Measurements from ENCODE around the gene CACNA1C. TPM values are rescaled to one million over a fixed set of nuclear protein-coding genes. Genes with fewer than 3 reads are reported as not detected.
A peak's percentile ranks its signal among the peaks of the same experiment; 100 is the strongest.

The CACNA1C gene
- polyA plus RNA-seq (ENCODE audit: insufficient read length): 11.4 TPM
- long read RNA-seq, donor 1: 0 reads
- long read RNA-seq, donor 2: 0 reads
- long read RNA-seq, donor 3: 0 reads
- long read RNA-seq, donor 4: 0 reads
- long read RNA-seq, donor 5, partial matches to known transcripts: 43 of 43 reads
- long read RNA-seq, donor 5, other reads (novel, unspliced or antisense): 0 of 43 reads
- long read RNA-seq, donor 6: 0 reads
- long read RNA-seq, donor 7: 0 reads
- long read RNA-seq, donor 8: 0 reads

DNA sequence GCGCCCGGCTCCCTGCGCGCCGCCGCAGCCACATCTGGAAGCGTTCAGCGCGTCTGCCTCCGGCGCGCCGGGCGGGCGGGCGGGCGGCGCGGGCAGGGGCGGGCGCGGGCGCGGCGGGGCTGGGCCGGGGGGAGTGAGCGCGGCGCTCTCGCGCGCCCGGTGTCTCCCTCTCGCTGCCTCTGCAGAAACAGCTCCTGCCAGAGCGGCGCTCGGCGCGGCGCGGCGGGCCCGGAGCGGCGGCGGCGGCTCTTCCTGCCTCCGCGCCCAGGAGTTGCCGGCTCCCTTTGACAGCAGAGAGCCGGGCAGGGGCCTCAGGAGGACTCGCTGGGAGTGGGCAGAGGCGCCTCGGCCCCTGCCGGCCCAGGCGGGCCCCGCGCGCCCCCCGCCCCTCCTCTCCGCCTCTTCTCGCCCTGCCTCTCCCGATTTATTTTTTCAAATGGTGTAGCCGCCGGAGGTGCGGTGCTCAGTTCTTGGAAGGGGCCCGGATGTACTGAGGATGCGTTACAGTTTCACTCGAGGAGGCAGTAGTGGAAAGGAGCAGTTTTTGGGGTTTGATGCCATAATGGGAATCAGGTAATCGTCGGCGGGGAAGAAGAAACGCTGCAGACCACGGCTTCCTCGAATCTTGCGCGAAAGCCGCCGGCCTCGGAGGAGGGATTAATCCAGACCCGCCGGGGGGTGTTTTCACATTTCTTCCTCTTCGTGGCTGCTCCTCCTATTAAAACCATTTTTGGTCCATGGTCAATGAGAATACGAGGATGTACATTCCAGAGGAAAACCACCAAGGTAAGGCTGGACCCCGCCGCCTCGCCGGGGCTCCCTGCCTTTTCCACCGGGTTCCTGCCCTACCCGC, at the start of gene CACNA1C:
Gene CACNA1C, plus strand, starts transcription at position 162 of the 853 bp plus-strand sequence. Its CDS starts 576 bp downstream, at position 738.
- peak; percentile 65 for DNase-seq

- no peak for DNase-seq
Observed at GRCh38 chr12:2003676-2004112, 49.1 kb upstream of the CACNA1C start.

DNA sequence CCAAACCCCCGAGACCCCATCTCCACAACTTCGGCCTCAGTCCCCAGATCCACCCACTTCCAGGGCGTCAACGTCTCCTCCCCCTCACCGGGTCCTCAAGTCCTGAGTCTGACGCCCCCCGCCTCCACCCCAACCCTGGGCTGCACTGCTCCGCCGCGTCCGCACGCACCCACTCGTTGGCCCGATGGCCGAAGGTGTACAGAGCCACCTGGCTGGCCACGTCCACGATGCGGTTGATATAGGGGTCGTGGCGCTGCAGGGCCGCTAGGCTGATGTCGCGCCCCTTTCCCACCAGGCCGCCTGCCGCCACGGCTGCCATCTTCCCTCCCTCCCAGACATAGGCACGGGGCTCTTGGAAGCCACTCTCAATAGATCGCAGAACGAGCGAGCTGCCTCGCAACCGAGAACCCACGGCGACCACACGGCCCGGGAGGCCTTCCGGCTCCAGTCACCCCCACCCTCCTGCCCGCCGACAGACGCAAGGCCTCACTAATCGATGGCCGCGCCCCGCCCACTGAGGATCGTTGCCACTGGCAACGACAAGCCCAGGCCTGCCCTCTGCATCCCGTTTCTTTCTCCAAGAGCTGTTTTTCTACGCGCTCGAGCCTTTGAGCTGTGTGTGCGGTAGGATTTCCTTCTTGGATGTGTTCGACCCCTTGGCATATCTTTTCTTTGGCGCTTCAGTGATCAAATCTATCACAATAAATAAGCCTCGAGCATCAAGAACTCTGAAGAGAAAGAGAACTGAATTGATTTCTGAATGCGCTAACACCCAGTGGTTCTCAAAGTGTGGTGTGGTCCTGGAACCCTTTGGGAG, 48.5 kb upstream of the CACNA1C start, which contains the start of gene DCP1B:
Gene DCP1B, minus strand, starts transcription at position 345 of the 817 bp plus-strand sequence. Its CDS starts 26 bp downstream, at position 319.
- peak; percentile 96 for DNase-seq

DNA sequence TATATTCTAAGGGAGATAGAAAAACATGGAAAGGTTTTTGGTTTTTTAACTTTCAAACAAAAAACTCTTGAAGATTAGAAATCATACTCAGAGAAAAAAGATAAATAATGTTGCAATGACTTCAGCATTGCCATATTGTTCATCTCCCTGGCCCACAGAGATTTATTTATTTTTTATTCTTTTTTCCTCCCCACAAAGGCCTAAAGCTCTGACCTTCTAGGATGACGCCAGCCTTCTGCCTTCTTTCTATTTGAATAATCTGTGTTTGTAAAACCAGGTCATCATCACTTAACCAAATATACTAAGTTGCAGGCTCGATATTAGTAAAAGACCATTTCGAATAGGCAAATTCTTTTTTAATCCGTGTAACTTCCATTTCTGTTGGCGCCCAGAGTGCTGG, 44.1 kb upstream of the CACNA1C start:
- DNase-seq: no peak

DNA sequence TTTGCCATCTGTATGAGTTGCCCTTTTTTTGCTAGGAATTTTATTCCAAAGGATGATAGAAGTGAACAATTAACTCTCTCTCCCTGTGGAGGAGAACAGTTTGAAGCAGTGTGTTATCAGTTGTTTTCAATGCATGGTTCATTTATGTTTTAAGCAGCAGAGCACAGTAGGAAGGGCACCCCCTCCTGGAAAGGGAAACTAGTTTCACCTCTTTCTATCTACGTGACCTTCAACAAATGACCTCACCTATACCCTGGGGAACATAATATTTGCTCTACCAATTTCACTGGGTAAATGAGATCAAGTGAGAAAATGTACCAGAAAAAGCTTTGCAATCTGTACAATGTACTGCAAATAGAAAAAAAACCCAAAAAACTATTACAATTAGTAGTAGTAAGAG, 43.2 kb upstream of the CACNA1C start:
- no peak for DNase-seq

DNA sequence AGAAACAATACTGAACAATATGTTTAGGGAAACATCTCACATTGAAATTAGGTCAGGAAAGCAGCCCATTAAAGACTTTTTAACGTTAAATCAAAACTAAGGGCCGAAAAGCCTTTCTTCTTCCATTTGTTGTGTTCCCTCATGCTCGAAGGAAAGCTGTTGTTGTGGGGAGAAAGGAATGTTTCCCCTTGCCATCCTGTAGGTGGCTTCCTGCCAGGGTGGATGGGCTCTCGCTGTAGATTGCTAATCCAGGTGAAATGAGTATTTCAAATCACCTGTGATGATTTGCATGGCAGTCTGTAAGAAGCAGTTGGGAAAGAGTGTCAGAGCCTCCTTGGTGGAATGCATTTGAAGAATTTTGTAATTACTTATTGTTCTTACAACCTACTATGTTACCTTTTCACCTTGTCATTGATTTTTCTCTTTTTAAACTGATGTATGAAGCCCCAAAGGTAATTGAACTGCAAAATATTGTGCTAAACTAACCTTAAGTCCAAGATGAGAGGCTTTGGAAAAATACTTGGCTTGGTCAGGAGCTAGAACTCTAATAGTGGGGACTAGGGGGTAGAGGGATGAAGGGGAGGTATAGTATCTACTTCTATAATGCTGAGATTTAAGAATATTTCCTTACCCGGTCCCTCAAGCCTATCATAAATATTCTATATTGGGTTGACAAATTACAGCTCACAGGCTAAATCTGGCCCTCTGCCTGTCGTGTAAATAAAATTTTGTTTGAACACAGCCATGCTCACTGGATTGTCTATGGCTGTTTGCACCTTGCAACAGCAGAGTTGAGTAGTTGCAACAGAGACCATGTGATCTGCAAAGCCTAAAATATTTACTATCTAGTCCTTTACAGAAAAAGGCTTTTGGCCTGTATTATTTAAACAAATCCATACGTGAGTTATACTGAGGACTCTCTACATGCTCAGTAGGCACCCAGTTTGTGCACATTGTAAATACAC, 40.9 kb upstream of the CACNA1C start:
- DNase-seq: no peak

DNA sequence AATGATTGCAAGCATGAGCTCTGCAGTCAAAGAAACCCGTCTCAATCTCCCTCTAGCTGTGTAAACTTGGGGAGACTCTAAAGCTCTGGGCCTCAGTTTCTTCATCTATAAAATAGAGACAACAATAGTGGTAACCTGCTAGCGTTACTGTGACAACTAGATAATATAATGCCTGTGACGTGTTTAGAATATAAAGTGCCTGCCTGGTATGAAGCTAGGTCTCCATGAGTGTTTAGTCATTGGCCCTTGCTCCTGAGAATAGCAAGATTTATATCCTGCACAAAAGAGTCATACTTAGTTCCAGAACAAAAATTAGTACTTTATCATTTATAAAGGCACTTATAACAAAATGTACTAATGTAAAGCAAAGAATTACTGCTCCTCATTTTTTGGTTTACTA, 39.7 kb upstream of the CACNA1C start:
- no peak for DNase-seq

GRCh38 chr12:2013527-2014223, 39.1 kb upstream of the CACNA1C start:
- peak; percentile 46 for DNase-seq

DNA sequence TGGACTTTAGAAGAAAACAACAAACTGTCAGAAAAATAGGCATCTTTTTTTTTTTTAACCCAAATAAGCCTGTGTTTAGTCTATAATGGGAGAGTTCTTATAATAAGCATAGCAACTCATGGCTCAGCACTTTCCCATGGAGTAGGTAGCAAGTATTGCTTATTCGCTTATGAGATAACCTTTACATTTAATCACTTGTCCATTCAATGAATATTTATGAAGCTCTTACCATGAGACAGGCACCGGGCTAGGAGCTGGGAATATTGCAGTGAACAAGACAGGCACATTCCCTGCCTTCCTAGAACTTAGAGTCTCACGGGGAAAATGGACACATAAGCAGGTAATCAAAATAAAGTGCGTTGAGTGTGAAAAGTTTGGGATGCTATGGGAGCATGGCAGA, 38.6 kb upstream of the CACNA1C start:
- DNase-seq: no peak

DNA sequence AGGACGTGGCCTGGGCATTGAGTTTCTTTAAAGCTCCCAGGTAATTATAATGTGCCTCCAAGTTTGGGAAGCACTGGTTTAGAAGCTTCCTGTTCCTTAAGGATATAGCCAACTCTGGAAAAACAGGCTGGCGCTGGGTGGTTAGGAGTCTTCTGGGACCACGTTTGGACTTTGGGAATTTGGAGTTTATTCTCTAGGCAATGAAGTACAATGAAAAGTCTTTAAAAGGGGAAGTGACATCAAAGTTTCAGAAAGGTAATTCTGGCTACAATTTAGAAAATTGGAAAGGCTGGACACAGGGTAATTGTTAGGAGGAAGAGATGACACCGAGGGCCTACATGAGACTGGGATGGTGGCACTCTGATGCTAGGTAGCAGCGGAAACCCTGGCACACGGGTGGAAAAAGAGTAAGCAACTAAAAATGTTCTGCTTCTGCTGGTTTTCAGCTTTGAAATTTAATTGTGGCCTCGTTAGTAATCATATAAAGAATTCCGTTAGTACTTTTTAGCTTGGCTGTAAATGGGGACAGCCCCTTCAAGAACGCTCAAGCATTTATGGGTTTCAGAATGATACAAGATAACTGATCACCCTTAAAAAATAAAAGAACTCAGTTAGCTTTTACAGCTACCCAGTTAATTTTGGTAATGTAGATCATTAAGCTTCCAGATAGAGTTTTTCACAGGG, 35.8 kb upstream of the CACNA1C start:
- DNase-seq: no peak

DNA sequence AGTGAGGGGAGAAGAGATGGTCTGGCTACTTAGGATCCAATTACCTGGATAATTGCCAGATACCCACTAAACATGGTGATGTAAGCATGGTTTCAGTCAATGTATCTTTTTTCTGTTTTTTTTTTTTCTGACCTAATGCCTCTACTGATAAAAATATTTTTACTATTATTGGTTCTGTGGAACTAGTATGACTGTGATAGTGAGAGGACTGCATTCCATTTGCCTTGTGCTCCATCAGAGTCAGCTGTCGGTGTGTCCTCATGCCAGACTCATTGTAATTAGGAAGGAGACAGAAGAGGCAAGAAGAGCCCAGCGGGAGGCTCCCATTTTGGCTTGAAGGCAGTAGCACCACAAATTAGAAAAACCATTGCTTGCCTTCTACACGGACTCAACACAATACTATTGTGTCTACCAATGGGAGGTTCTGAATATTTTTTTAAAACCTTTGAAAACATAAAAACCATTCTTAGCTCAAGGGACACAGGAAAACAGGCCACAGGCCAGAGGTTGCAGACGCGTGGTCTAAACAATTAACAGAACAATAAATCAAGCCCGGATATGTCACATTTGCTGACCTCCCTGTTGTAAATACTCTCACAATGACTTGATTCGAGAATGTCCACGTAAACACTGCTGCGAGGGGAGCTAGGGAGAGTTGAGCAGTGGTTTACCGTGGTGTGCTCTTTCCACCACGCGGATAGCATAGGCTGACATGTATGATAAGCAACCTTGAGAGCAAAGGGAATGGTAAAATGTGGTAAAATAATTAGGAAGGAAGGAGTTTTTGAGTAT, 35.0 kb upstream of the CACNA1C start:
- DNase-seq: peak; percentile 55

DNA sequence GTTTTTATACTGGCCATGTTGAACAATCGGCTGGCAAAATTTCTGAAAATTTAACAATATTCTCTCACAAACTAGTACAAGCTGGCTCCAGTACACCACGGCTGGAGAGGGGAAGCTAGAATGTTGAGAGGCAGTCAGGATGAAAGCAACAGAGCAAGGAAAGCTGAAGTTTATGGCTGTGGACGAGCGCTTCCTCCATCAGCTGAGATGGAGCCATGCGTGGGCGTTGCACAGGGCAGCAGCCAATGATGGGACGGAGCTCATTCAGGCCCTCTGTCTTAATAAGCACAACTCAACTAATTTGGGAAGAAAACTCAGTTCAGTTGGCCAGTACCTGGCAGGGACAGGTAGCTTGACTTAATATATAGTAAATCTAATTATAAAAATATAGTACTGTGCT, 34.4 kb upstream of the CACNA1C start:
- DNase-seq: peak; percentile 75

- DNase-seq: no peak
Observed at GRCh38 chr12:2019126-2019525, 33.7 kb upstream of the CACNA1C start.

GRCh38 chr12:2020511-2020910, 32.3 kb upstream of the CACNA1C start:
- DNase-seq: no peak

- DNase-seq: no peak
Observed at GRCh38 chr12:2023365-2023764, 29.4 kb upstream of the CACNA1C start.

DNA sequence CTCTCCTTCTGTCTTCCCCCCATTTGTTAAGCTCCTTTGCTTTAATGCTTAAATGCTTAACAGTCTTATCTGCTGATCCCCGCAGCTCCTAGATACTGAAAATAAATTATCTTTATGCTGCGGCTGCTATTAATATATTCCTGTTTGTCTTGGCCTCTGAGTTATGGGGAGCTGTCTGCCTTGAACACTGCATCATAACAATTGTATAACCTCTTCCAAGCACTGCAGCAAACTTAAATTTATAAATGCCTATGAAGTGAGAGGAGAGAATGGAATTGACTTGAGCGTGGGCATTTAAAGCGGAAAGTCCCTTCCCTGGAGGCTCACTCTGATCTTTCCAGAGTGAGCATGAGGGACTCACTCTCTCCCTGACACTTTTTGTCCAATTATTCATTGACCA, 25.4 kb upstream of the CACNA1C start:
- no peak for DNase-seq

DNA sequence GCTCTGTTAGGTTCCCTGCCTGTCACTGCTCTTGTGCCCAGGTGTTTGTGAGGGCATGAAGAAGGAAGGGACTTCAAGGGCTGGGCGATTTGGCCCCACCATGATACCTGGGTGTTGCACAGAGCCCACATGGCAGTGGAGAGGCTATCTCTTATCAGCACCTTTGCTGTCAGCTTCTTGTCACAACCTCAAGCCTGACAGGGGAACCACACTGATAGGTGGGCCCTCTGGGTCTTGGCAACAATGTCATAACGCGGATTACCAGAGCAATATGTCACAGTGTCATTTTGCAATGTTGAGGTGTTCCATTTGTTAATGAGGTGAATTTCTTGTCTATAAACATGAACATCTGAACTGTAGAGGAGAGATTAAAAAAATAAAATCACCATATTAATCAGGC, 22.9 kb upstream of the CACNA1C start:
- no peak for DNase-seq

- DNase-seq: no peak
Observed at GRCh38 chr12:2032506-2032905, 20.3 kb upstream of the CACNA1C start.
